Breast epithelium (tissue), 3 donors: ENCODE results near the gene C2CD4A.

ENCODE experiments used
- CTCF ChIP-seq, 3 donors: fragments of 450-650 bp; IDR thresholded peaks; one replicate each; pipeline ENCODE4 v1.5.1; 2016 to 2017; ENCODE audit warnings: antibody characterized with exemption in 3 of 3, mild to moderate bottlenecking in 3 of 3, moderate library complexity in 3 of 3
- POLR2A ChIP-seq: fragments of 450-650 bp; IDR thresholded peaks from one replicate; pipeline ENCODE4 v1.6.1; 2016; ENCODE audit warnings: antibody characterized with exemption, mild to moderate bottlenecking, moderate library complexity
- POLR2AphosphoS5 ChIP-seq, 3 donors: sonication (generic); formaldehyde crosslinking; IDR thresholded peaks; one replicate each; pipeline ENCODE4 v1.6.1; 2017; ENCODE audit warnings: antibody characterized with exemption in 3 of 3

- TF ChIP-seq CTCF (IDR thresholded peaks at IDR 0.05), result no peak
- TF ChIP-seq POLR2AphosphoS5 (IDR thresholded peaks at IDR 0.05), result no peak
- TF ChIP-seq POLR2A, result no peak
Observed at GRCh38 chr15:62112081-62112480, 45.3 kb downstream of the C2CD4A start.
